Activated naive CD4-positive, alpha-beta T cell treated with anti-CD3 and anti-CD28 coated beads, Interleukin-2, amount 50 U/mL, for 72 hours (primary cell): ENCODE data around the gene FIGNL2. TPM values are rescaled to one million over a fixed set of nuclear protein-coding genes. Genes with fewer than 3 reads are reported as not detected.
A peak's percentile ranks its signal among the peaks of the same experiment; 100 is the strongest.
"Not testable (repeated sequence)": the region's sequence is repeated elsewhere in the genome, so short reads cannot be mapped to it uniquely, and the experiment has no call there.

Experiments used
- ATAC-seq, 2 donors: fragments of 150-1000 bp; cut with Tn5 transposase; 2 replicates each; pipeline ENCODE4 v1.10.0; 2021; ENCODE audit warnings: mild to moderate bottlenecking in 2 of 2, moderate library complexity in 2 of 2
- DNase-seq, 2 donors: peaks; one replicate each; pipeline ENCODE4 v3.0.0; 2021 to 2022; ENCODE audit warnings: low spot score in 2 of 2
- H3K27ac Mint-ChIP-seq, 2 donors: one replicate each; pipeline ENCODE4 v1.8.0; 2022; ENCODE audit warnings: mild to moderate bottlenecking in 2 of 2, mixed read lengths in 2 of 2
- H3K36me3 Mint-ChIP-seq, 2 donors: one replicate each; pipeline ENCODE4 v1.8.0; 2022; ENCODE audit warnings: mixed read lengths in 2 of 2
- H3K9me3 Mint-ChIP-seq, 2 donors: one replicate each; pipeline ENCODE4 v1.8.0; 2022; ENCODE audit warnings: mixed read lengths in 2 of 2
- total RNA-seq, 2 donors: library from RNA; stranded (reverse); gene quantifications; one replicate each; pipeline ENCODE4 v1.2.3, GENCODE V29; 2022

Gene FIGNL2
- total RNA-seq, 2 donors from 2014 or later: 0.30 to 0.54 TPM

GRCh38 chr12:51817027-51817953, 31.2 kb downstream of the FIGNL2 start:
- no peaks in the 10 kb centered on the region for H3K9me3 Mint-ChIP-seq
- H3K36me3 Mint-ChIP-seq: no peaks in the 10 kb centered on the region
- DNase-seq: no peak
- H3K27ac Mint-ChIP-seq: no peak overlapping the region
- no peak for ATAC-seq

- no peak for DNase-seq
- Mint-ChIP-seq H3K27ac (no peak overlapping the region), H3K36me3 (no peaks in the 10 kb centered on the region), H3K9me3 (no peaks in the 10 kb centered on the region)
- ATAC-seq: no peak
These were observed 32.9 kb downstream of the FIGNL2 start for GRCh38 chr12:51815571-51815970.

- no peaks in the 10 kb centered on the region for H3K36me3 Mint-ChIP-seq
- peak; percentile 94 to 95 for ATAC-seq
- DNase-seq: peak; percentile 74 to 81
- no peak overlapping the region for H3K27ac Mint-ChIP-seq
- H3K9me3 Mint-ChIP-seq: no peaks in the 10 kb centered on the region
These were observed 34.0 kb downstream of the FIGNL2 start for GRCh38 chr12:51814311-51815088.

- ATAC-seq: peak in 1 of 2 donors; percentile 66
- Mint-ChIP-seq H3K36me3 (no peaks in the 10 kb centered on the region), H3K27ac (no peak overlapping the region)
These were observed 34.6 kb downstream of the FIGNL2 start for GRCh38 chr12:51813931-51814310.

GRCh38 chr12:51812871-51813270, 35.6 kb downstream of the FIGNL2 start:
- no peaks in the 10 kb centered on the region for H3K36me3 Mint-ChIP-seq
- H3K27ac Mint-ChIP-seq: no peak overlapping the region
- no peaks in the 10 kb centered on the region for H3K9me3 Mint-ChIP-seq
- DNase-seq: no peak
- ATAC-seq: no peak

More at GRCh38 chr12:51813931-51814310, 34.6 kb downstream of the FIGNL2 start:
- DNase-seq: no peak
- no peaks in the 10 kb centered on the region for H3K9me3 Mint-ChIP-seq

GRCh38 chr12:51811203-51812202, 37.0 kb downstream of the FIGNL2 start:
- H3K36me3 Mint-ChIP-seq: no peaks in the 10 kb centered on the region
- H3K27ac Mint-ChIP-seq: no peak overlapping the region
- H3K9me3 Mint-ChIP-seq: no peaks in the 10 kb centered on the region
- ATAC-seq: no peak
- peak in 1 of 2 donors; percentile 46 for DNase-seq

GRCh38 chr12:51809193-51809592, 39.3 kb downstream of the FIGNL2 start:
- Mint-ChIP-seq H3K9me3 (no peaks in the 10 kb centered on the region), H3K36me3 (no peaks in the 10 kb centered on the region), H3K27ac (no peak overlapping the region)
- no peak for ATAC-seq
- no peak for DNase-seq

- Mint-ChIP-seq H3K9me3 (no peaks in the 10 kb centered on the region), H3K27ac (no peak overlapping the region), H3K36me3 (no peaks in the 10 kb centered on the region)
- ATAC-seq (no peak), DNase-seq (no peak)
These were observed 41.6 kb downstream of the FIGNL2 start for GRCh38 chr12:51806896-51807295.

- DNase-seq (no peak), ATAC-seq (no peak)
- no peaks in the 10 kb centered on the region for H3K36me3 Mint-ChIP-seq
- H3K9me3 Mint-ChIP-seq: no peaks in the 10 kb centered on the region
- H3K27ac Mint-ChIP-seq: no peak overlapping the region
These were observed 47.5 kb downstream of the FIGNL2 start for GRCh38 chr12:51801027-51801426.

- DNase-seq (no peak), ATAC-seq (no peak)
- no peaks in the 10 kb centered on the region for H3K9me3 Mint-ChIP-seq
- H3K27ac Mint-ChIP-seq: no peak overlapping the region
- H3K36me3 Mint-ChIP-seq: no peaks in the 10 kb centered on the region
These were observed 50.0 kb downstream of the FIGNL2 start for GRCh38 chr12:51798501-51798900.

- H3K9me3 Mint-ChIP-seq, H3K27ac Mint-ChIP-seq, ATAC-seq, DNase-seq, H3K36me3 Mint-ChIP-seq: not testable (repeated sequence)
These were observed 50.5 kb downstream of the FIGNL2 start for GRCh38 chr12:51798051-51798450.

GRCh38 chr12:51797301-51797700, 51.2 kb downstream of the FIGNL2 start:
- DNase-seq (no peak), ATAC-seq (no peak)
- H3K36me3 Mint-ChIP-seq: no peaks in the 10 kb centered on the region
- no peak overlapping the region for H3K27ac Mint-ChIP-seq
- no peaks in the 10 kb centered on the region for H3K9me3 Mint-ChIP-seq

GRCh38 chr12:51793201-51793600, 55.3 kb downstream of the FIGNL2 start:
- Mint-ChIP-seq H3K9me3 (no peaks in the 10 kb centered on the region), H3K27ac (no peak overlapping the region), H3K36me3 (no peaks in the 10 kb centered on the region)
- ATAC-seq: no peak
- no peak for DNase-seq

GRCh38 chr12:51792417-51792816, 56.1 kb downstream of the FIGNL2 start:
- Mint-ChIP-seq H3K27ac (no peak overlapping the region), H3K9me3 (no peaks in the 10 kb centered on the region), H3K36me3 (no peaks in the 10 kb centered on the region)
- no peak for DNase-seq
- no peak for ATAC-seq

- DNase-seq (no peak), ATAC-seq (no peak)
- no peaks in the 10 kb centered on the region for H3K36me3 Mint-ChIP-seq
- H3K27ac Mint-ChIP-seq: no peak overlapping the region
- no peaks in the 10 kb centered on the region for H3K9me3 Mint-ChIP-seq
These were observed 59.6 kb downstream of the FIGNL2 start for GRCh38 chr12:51788876-51789275.

GRCh38 chr12:51785906-51786305, 62.6 kb downstream of the FIGNL2 start:
- no peaks in the 10 kb centered on the region for H3K9me3 Mint-ChIP-seq
- ATAC-seq: no peak
- no peak overlapping the region for H3K27ac Mint-ChIP-seq
- DNase-seq: no peak
- H3K36me3 Mint-ChIP-seq: no peaks in the 10 kb centered on the region
